ENCODE results near the gene ETV4.

Gene ETV4

DNA sequence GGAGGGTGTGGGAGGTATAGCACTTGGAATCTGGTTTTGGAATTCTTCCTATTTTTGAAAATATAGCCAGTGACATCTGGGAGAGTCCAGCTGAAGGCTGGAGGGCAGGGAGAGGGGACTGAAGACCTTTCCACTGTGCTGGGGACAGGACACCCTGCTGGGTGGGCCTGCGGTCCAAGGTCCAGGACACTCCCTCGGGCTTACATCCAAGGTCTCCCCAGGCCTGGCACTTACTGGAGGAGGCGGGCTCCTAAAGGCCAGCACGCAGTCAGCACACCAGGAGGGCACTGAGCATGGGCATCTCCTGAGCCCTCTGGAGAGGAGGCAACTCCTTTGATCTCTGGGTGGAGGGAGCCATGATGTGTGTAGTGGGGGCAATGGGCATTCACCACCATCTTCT lies 35.5 kb upstream of the ETV4 start:
- no peaks in the 10 kb centered on the region; the same call in 1 of the 2 replicates for H4K20me1 ChIP-seq
- H3K27me3 ChIP-seq: no peaks in the 10 kb centered on the region
- TF ChIP-seq Cebpa-rat (IDR thresholded peaks at IDR 0.05): no peak
- peaks cover 9% of the 10 kb centered on the region for H3K9me3 ChIP-seq
- H3K27ac ChIP-seq: no peak overlapping the region
- peaks cover 30% of the 10 kb centered on the region for H3K4me1 ChIP-seq
- no peak overlapping the region for H3K9ac ChIP-seq
- H3K4me2 ChIP-seq: no peak overlapping the region
- no peak overlapping the region for H3K4me3 ChIP-seq
- no peaks in the 10 kb centered on the region for H3K36me3 ChIP-seq

DNA sequence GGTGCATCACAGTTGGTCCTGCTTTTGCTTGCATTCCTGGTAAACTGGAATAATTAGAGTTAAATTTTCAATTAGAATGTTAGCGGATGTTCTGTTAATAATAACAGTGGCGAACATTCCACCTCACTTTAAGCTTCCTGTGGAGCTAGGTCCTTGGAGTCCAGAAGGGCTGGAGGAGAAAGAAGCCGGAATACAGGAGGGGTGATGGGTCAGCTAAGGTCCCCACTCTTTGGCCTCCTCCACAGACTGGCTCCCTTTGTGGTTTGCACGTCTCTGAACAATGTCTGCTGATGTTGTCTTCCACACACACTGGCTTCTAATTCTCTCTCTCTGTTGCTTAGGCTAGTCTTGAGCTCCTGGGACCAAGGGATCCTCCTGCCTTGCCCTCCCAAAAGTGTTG lies 35.0 kb upstream of the ETV4 start:
- TF ChIP-seq Cebpa-rat (IDR thresholded peaks at IDR 0.05): no peak
- Histone ChIP-seq H4K20me1 (no peaks in the 10 kb centered on the region; the same call in 1 of the 2 replicates), H3K27me3 (no peaks in the 10 kb centered on the region), H3K9ac (no peak overlapping the region), H3K9me3 (peaks cover 4% of the 10 kb centered on the region), H3K4me1 (peaks cover 34% of the 10 kb centered on the region), H3K27ac (no peak overlapping the region), H3K4me3 (no peak overlapping the region), H3K36me3 (no peaks in the 10 kb centered on the region), H3K4me2 (no peak overlapping the region)

DNA sequence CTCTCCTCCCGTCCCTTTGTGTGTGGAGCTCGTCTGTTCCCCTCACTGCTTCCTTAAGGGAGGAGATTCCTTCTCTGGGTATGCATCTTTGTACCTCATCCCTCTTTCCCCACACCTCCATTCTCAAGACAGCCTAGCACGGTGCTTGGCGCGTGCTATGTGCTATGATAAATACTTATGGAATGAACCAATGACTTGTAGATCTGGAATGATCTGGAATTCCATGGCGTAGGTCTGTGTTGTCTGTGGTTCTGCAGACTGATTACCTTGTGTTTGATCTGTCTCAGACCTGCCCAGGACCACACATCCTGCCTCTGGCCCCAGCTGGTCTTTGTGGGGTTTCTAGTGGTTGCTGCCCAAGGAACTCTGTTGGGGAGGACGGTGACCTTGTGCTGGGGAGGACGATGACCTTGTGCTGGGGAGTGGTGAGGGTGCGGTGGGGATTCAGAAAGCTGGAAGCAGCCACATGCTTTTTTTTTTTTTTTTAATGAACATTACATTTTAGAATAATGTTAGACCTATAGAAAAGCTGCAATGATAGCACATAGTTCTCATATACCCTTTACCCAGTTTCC lies 33.5 kb upstream of the ETV4 start:
- H3K36me3 ChIP-seq: no peaks in the 10 kb centered on the region
- H3K27ac ChIP-seq: no peak overlapping the region
- no peak overlapping the region for H3K9ac ChIP-seq
- no peaks in the 10 kb centered on the region for H3K9me3 ChIP-seq
- no peaks in the 10 kb centered on the region; the same call in 1 of the 2 replicates for H4K20me1 ChIP-seq
- H3K4me1 ChIP-seq: peaks cover 49% of the 10 kb centered on the region
- H3K4me3 ChIP-seq: no peak overlapping the region
- peak overlapping the region; percentile 82 for H3K4me2 ChIP-seq
- H3K27me3 ChIP-seq: no peaks in the 10 kb centered on the region
- no peak for TF ChIP-seq Cebpa-rat (IDR thresholded peaks at IDR 0.05)

DNA sequence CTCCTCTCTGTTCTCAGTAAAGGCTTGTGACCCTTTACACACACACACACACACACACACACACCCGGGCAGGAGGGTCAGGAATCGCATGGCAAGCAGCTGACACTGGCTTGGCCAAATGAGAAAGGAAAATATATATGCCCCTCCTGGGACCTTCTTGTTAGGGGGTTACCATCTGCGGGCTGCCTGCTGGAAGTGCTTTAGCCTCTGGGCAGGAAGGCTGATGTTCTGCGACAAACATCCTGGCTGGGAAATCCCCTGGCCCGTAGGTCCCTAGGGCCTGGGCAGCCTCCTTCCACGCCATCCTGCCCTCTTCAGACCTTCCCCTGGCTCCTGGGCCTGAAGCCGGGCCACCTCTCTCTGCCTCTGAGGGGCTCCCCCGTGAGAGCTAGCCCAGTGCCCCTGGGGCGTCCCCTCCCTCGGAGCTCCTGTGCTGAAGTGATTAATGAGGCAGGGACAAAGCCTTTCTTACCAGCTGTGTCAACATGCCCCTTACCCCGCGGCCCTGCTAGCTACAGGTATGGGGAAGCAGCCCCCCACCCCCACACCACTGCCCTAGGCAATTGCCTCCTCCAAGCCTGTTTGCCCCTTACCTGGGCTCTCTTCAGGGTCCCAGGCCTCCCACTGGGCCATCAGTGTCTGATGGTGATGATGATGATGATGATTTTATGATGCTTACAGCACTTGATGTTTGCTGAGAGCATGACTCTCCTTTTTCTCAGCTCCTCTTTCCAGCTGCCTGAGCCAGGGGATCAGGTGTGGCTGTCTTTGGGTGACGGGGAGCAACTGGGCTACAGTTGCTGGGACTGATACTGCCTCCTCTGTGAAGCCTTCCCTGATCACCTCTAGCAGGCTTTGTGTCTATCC lies 32.8 kb upstream of the ETV4 start:
- peak overlapping the region; percentile 54; the same call in 1 of the 2 replicates for H3K27ac ChIP-seq
- no peaks in the 10 kb centered on the region for H3K27me3 ChIP-seq
- H3K4me2 ChIP-seq: peak overlapping the region; percentile 82
- H3K36me3 ChIP-seq: no peaks in the 10 kb centered on the region
- no peaks in the 10 kb centered on the region for H3K9me3 ChIP-seq
- H3K4me3 ChIP-seq: no peak overlapping the region
- peaks cover 56% of the 10 kb centered on the region for H3K4me1 ChIP-seq
- peak overlapping the region; percentile 48; the same call in 1 of the 2 replicates for H3K9ac ChIP-seq
- no peaks in the 10 kb centered on the region; the same call in 1 of the 2 replicates for H4K20me1 ChIP-seq
- no peak for TF ChIP-seq Cebpa-rat (IDR thresholded peaks at IDR 0.05)

DNA sequence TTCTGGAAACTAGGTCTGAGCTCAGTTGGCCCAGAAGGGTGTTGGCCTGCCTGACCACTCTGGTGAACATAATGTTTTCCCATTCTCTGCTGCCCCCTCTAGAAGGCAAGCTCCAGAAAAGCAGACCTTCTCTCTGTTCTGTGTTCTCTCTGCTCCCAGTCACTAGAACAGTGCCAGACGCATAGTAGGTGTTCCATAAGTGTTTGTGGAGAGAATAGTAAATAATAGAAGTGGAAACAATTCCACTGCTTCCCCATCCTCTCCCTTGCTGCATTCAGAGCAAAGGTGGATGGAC lies 32.2 kb upstream of the ETV4 start:
- Histone ChIP-seq H3K27me3 (no peaks in the 10 kb centered on the region), H3K4me1 (peaks cover 58% of the 10 kb centered on the region), H3K36me3 (no peaks in the 10 kb centered on the region), H4K20me1 (no peaks in the 10 kb centered on the region; the same call in 1 of the 2 replicates), H3K4me2 (peak overlapping the region; percentile 82), H3K9me3 (no peaks in the 10 kb centered on the region), H3K9ac (peak overlapping the region; percentile 48; the same call in 1 of the 2 replicates), H3K27ac (peak overlapping the region; percentile 41; the same call in 1 of the 2 replicates), H3K4me3 (no peak overlapping the region)
- TF ChIP-seq Cebpa-rat (IDR thresholded peaks at IDR 0.05): no peak

DNA sequence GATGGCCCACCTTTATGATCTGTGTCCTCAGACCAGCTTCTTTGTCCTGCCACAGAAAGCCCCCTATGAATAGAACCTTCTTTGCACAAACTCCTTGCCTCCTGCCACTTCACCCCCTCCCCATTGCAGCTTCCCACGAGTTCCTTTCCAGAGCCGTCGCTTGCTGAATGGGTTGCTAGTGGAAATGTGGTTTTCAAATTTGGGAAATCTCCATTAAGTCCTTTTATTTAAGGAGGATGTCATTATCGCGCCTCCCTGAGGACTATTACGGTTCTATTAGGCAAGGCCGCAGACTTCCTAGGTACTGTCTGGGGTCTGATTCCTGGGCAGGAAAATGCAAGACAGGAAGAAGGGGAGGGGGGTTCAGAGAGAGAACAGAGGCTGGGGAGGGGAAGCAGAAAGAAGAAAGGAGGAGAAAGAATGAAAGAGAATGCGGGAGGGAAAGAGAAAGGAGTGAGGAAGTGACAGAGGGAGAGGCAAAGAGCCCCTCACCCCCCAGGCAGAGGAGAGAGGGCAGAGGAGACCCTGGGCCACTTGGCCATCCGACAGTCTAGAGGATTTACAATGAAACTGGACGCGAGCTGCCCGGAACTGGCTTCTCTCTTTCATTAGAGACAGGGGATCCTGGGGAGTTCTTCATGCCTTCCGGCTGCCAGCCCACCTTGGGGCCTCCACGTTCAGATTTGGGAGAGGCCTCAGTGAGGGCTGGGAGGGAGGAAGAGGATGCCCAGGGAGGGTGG lies 31.7 kb upstream of the ETV4 start:
- Histone ChIP-seq H3K27me3 (no peaks in the 10 kb centered on the region), H3K9ac (peak overlapping the region; percentile 48; the same call in 1 of the 2 replicates), H3K4me2 (peak overlapping the region; percentile 82), H4K20me1 (no peaks in the 10 kb centered on the region; the same call in 1 of the 2 replicates), H3K36me3 (no peaks in the 10 kb centered on the region), H3K9me3 (no peaks in the 10 kb centered on the region), H3K4me1 (peaks cover 58% of the 10 kb centered on the region), H3K27ac (peak overlapping the region; percentile 41; the same call in 1 of the 2 replicates), H3K4me3 (no peak overlapping the region)
- TF ChIP-seq Cebpa-rat (IDR thresholded peaks at IDR 0.05): no peak

DNA sequence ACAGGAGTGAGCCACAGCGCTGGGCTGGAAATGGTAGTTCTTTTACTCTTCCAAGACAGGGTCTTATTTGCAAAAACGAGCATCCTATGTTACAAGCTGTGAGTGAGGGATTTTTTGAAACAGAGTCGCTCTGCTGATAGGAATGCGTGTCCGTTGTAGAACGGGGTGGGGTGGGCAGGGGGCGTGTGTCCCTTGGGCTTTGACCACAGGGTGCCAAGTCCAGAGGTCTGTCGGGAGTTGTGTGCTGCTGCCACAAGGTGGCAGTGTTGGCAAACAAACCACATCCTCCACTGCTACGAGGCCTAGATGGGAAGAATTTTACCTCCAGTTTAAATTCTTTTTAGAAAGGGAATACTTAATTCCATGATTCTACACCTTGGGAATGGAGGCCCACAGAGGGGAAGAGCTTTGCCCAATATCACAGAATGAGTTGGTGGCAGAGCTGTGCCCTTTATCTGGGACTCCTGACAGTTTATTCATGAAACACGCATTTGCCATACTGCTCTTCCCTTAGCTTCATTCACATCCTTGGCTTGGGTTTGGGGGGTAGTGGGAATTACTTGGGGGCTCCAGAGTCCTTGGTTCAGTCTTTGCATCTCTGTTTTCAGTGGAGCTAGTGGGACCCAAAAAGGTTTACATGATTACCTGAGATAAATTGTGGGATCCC lies 30.6 kb upstream of the ETV4 start:
- Histone ChIP-seq H4K20me1 (no peaks in the 10 kb centered on the region; the same call in 1 of the 2 replicates), H3K36me3 (no peaks in the 10 kb centered on the region), H3K4me3 (no peak overlapping the region), H3K27me3 (no peaks in the 10 kb centered on the region), H3K27ac (no peak overlapping the region), H3K9ac (no peak overlapping the region), H3K4me1 (peaks cover 58% of the 10 kb centered on the region), H3K4me2 (0 out of 2 replicates have a peak overlapping the region, but pooled peaks have one; percentile 82), H3K9me3 (no peaks in the 10 kb centered on the region)
- no peak for TF ChIP-seq Cebpa-rat (IDR thresholded peaks at IDR 0.05)

DNA sequence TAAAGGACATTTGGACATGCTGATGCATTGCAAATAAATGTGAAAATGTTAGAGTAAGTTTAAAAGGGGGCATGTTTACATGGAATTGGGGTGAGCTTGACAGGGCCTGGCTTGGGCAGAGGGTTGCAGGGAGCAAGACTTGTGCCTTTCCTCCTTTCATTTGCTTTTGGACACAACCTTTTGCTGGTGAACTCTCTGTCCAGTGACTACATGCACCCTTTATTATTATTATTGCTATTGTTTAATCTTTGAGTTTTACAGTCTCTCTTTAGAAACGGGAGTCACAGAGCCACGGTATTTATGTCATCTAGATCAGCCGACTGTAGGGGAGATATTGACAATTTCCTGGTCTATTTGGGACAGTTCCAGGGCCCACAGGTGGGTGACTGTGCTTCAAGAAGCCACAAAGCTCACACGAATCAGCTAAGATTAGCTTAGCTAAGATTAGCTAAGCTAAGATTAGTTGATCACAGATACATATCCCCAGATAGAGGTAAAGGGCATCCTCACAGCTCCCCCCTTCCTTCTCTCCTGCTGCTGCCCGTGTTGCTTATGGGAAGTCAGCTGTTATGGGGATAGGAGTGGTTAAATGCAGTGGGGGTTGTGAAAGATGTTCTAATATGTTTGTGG lies 28.9 kb upstream of the ETV4 start:
- no peaks in the 10 kb centered on the region for H3K9me3 ChIP-seq
- no peaks in the 10 kb centered on the region for H3K36me3 ChIP-seq
- H3K9ac ChIP-seq: peak overlapping the region; percentile 46
- H3K4me3 ChIP-seq: no peak overlapping the region
- no peaks in the 10 kb centered on the region for H3K27me3 ChIP-seq
- no peak for TF ChIP-seq Cebpa-rat (IDR thresholded peaks at IDR 0.05)
- no peak overlapping the region for H3K27ac ChIP-seq
- H3K4me2 ChIP-seq: peak overlapping the region; percentile 71
- peaks cover 58% of the 10 kb centered on the region for H3K4me1 ChIP-seq
- no peaks in the 10 kb centered on the region; the same call in 1 of the 2 replicates for H4K20me1 ChIP-seq

DNA sequence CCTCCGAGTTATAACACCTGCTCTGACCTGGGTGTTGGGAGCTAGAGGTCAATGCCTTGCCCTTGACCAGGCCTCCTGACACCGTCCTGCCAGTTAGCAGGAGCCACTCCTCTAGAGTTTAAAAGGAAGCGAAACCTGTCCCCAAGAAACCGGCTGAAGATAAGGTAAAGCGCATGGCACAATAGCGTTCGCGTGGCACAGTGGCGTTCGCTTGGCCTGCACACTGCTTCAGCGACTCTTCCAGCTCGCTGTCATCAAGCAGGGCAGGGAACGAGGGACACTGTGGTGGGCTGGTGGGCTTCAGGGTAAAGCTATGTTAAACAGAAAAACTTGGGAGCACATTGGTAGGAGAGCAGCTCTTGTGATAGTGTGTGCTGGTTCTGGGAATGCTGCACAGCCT lies 28.2 kb upstream of the ETV4 start:
- no peaks in the 10 kb centered on the region; the same call in 1 of the 2 replicates for H4K20me1 ChIP-seq
- H3K4me1 ChIP-seq: peaks cover 54% of the 10 kb centered on the region
- H3K9ac ChIP-seq: no peak overlapping the region; the same call in 1 of the 2 replicates
- peak overlapping the region; percentile 71 for H3K4me2 ChIP-seq
- TF ChIP-seq Cebpa-rat (IDR thresholded peaks at IDR 0.05): no peak
- H3K27ac ChIP-seq: no peak overlapping the region
- H3K4me3 ChIP-seq: no peak overlapping the region
- no peaks in the 10 kb centered on the region for H3K36me3 ChIP-seq
- H3K9me3 ChIP-seq: no peaks in the 10 kb centered on the region
- no peaks in the 10 kb centered on the region for H3K27me3 ChIP-seq

Measured in BLaER1 (cell line).